ENCODE results near the gene CENPO.
A peak's percentile ranks its signal among the peaks of the same experiment; 100 is the strongest.
"Not testable (repeated sequence)": the region's sequence is repeated elsewhere in the genome, so short reads cannot be mapped to it uniquely, and the experiment has no call there.

The CENPO gene

DNA sequence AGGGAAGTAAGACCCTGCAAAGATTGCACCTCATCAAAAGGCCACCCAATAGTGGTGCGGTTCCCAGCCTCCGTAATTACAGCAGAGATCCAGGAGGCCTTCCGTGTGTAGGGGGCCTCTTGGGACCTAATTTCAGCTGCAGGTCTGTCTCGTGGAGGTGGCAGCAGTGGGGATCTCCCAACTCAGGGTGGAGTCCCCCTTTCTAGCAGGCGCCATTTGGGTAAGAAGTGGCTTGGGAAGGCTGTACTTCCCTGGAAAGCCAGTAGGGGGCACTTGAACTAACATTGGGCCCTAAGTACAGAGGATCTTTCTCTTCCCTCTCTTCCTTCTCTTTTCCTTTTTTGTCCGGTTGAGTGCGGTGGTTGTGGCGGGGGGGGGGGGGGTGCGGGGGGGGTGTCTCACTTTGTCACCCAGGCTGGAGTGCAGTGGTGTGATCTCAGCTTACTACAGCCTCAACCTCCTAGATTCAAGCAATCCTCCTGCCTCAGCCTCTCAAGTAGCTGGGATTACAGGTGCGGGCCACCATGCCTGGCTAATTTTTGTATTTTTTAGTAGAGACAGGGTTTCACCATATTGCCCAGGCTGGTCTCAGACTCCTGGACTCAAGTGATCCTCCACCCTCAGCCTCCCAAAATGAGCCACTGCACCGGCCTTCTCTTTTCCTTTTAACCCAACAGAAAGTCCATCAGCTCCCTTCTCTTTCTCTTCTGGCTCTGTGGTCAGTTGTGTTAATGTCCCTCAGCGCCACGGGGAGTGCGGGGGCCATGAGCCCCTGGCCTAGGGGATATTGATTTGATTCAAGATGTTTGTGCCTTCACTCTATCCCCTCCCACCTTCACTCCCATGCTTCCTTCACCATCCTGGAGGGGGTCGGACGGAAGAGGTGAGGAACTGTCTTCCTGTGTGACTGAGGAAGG lies 32.0 kb downstream of the CENPO start:
- peak; percentile 43 for DNase-seq

DNA sequence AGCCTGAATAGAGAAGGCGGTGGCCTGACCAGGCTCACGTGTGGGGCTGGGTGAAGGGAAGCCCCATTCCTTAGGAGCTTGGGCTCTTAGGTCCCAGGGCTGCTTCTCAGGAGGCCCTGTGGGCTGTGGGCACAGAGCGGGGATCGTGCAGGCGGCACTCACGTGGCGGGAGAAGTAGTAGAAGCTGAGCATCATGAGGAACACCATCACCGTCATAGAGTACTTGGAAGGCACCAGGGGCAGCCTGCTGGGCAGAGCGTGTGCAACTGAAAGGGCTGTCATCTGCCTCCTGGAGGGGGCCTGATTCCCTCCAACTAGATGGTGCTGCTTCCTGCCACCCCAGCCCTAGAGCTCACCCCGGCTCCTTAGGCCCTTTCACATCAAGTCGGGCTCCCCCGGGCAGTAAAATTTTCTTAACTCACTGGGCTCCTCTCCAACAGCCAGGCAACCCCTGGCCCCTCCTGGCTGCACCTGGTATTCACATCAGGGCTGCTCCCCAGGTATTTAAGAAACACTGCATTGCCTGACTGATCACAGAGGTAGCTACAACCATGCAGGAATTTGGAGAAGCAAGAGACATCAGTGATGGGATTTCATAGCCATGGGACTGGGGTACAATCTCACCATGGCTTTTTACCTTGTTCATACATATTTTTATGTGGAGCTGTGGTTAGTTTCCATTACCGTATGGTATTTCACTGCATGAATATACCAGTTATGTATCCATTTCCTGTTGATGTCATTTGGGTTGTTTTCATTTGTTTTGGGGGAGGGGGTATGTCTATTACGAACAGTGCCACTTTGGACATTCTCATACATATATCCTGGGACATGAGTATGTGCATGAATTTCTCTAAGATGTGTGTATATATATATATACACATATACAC lies 32.9 kb downstream of the CENPO start:
- DNase-seq, result no peak

DNA sequence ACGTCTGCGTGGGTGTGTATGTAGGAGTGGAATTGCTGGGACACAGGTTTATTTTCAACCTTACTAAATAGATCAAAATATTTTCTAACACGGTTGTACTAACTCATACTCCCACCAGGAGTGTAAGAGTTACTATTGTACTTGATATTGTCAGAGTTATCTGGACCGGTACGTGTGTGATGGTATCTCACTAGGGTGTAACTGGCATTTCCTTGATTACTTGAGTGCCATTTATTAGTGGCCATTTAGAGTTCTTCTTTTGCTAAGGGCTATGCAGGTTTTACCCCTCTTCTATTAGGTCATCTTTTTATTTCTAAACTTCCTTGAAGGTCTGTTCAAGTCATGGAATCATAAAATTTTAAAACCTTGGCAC lies 33.5 kb downstream of the CENPO start:
- no peak for DNase-seq

DNA sequence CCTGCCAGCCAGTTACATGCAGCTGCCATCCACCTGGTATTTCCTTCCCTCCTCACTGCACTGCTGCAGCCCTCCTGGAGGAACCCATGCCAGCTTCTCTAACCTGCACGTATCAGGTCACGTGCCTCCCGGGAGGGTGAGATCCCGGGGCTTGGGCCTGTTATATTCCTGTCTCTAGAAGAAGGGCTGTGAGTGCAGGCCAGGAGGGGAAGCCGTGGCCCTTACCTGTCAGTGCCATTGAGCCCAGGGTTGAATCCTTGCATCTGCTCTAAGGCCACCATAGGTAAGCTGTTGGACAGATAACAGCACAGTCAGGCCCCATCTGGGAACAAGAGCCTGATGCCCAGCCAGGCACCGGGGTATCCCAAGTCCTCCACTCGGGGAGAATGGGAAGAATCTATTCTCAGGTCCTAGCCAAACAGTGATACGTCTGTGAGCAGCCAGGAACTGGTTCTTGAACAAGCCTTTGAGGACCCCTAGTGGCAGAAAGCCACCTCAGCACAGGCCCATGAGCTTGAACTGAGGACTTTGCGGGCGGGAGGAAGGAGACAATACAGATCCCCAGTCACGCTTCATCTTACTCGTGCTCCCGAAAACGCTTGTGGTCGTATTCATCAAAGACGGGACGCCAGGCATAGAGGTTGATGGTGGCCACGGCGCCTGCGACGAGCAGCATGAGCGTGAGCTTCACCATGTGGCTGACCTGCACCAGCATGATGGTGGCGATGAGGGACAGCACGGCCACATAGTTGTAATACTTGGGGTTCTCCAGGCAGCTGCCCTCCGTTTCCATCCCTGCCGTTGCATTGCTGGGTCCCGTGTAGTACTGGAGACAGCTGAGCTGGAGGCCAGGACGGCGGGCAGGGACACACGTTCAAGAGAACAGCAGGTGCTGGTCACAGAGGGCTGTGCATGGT lies 34.4 kb downstream of the CENPO start:
- DNase-seq, result peak; percentile 76

DNA sequence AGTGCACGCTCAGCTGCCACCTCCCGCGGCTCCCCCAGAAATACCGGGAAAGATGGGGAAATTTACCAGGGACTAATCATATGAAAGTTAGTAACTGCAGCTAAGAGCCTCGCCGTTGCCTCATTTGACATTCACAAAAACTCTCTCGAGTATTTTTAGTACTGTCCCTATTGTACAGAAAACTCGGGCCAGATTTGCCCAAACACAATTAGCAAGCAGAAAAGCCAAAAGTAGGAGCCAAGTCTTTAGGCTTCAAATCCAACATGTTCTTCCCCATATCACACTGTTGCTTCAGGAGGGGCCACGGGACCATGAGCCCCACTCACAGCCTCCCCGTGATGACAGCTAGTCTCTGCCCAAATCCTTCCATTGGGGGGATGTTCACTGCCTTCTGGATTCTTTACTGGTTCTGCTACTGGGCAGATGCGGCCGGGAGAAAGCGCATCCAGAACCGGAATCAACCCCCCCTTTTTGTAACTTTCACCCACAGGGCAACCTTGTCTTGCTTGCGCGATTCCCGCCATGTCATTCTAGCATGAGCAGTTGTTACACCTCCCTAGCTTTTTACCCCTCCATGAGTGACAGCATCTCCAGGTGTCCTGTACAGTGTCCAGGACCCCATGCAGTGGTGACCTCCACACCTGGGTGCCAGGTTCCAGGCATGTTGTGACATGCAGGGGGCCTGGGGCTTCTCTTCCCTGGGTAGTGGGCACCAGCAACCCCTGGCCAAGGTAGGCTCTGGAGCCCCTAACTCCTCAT lies 35.2 kb downstream of the CENPO start:
- DNase-seq, result no peak

DNA sequence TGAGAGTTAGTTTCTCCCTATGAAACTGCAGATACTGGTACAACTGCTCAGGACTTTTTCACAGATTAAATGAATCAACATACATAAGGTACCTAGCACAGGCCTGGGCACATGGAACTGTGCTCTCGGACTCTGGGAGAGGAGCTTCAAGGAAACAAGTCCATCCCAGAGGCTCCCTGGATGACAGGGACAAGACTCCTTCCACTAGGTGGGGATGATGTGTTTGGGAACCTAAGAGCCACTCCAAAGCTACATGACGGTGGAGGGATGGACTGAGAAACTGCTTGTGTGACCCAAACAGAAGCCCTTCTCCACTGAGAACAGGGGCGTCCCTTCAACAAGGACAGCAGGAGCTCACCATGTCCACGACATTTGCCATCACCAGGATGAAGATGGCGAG lies 37.1 kb downstream of the CENPO start:
- no peak for DNase-seq

DNA sequence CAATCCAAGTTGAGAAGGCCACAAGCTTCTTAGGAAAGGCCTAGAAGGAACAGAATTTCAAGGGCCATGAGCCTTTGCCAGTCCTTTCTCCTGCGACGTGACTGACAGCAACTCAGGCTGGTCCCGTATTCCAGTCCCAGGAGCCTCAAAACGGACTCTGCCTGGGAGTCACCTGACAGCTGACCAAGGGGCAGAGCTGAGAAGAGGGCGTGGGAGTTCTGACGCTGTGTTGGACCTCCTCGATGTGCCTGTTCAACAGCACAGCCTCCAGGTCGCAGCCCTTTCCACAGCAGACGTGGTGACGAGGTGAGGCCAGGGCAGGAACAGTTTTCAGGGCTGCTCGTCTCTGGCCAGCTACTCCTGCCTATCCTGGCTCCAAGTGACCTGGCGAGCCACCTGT lies 37.6 kb downstream of the CENPO start:
- no peak for DNase-seq

DNA sequence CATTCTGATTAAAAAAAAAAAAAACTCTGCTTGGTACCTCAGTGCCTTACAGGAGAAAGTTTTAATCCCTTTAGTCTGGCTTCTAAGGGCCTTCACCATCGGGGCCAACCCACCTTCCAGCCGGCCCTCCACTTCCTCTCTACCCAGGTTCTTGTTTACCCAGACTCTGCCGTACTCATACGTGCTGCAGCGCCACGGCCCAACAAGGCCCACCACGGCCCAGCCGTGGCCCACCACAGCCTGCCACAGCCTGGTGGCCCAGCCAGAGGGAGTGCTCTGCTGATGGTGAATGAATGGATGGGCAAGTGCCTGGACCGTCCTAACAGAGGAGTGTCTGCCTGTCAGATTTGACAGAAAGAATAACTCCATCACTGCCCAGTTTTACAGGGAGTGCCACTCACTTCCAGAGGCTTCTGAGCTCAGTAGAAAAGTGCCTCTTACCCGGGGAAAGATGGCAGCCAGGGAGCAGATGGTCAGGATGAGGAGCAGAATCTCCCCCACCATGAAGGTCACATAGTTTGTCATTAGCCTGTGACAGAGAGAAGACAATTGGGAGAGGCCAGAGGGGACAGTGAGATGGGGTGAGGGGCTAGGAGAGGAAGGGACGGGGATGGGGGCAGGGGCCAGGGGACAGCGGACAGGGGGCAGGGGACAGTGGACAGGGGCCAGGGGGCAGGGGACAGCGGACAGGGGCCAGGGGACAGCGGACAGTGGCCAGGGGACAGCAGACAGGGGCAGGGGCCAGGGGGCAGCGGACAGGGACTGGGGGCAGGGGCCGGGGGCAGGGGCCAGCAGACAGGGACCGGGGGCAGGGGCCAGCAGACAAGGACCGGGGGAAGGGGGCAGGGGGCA lies 38.2 kb downstream of the CENPO start:
- no peak for DNase-seq

DNA sequence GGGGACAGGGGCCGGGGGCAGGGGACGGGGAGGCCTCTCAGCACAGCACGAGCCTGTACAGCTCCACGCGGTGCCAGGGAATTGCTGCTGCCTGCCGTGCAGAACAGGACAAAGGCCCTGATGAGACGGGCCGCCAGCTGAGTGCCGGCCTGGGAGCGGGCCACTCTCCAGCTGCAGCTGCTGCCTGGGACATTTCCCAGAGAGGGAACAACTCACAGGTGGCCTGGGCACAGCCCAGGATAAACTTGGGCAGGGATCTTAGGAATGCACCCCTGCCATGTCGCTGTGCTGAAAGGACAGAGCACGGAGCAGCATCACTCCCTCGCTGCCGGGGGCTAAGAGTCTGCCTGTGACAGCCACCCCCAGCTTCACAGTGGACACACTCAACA lies 38.8 kb downstream of the CENPO start:
- DNase-seq, result no peak

DNA sequence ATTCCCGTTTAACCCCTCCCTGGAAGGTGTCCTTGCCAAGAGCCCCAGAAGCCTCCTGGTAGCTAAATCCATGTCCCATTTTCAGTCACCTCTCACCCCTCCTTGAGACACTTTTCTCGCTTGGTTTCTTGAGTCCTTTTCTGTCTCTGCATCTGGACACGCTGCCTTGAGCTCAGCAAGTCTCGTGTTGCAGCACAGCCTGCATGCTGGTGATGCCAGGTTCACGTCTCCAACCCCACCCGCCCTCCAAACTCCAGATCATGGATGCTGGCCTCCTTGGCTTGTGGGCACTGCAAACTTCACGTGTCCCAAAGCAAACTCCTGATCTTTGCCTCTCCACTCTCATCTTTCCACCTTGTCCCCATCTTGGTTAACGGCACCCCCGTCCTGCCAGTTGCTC lies 39.3 kb downstream of the CENPO start:
- no peak for DNase-seq

DNA sequence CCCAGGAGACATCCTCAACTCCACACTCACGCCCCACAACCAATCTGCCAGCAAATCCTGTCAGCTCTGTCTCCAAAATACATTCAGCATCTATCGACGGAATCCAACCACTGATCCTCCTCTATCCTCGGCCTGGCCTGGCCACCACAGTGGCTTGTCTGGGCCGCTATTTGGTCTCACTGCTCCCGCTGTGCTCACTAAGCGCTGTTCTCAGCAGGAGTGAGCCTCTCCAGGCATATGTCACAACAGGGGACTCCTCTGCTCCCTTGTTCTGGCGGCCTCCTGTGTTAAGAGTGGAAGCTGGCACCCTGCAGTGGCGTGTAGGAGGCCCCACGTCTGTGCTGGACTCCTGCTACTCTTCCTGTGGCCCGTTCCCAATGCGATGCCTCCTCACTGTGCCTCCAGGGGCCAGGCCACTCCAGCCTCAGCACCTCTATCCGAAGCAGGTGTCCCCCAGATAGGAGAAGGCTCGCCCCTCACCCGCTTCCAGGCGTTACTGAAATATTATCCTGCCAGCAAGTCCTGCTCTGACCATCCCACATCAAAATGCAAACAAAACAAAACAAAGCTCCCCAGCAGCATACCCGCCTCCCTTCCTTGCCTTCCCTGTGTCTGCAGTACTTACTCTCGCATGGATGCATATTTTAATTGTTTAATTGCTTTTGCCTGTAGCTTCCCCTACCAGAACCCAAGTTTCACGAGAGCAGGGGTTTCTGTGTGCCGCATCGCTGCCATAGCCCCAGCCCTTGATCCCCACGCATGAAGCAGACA lies 39.9 kb downstream of the CENPO start:
- DNase-seq, result no peak

DNA sequence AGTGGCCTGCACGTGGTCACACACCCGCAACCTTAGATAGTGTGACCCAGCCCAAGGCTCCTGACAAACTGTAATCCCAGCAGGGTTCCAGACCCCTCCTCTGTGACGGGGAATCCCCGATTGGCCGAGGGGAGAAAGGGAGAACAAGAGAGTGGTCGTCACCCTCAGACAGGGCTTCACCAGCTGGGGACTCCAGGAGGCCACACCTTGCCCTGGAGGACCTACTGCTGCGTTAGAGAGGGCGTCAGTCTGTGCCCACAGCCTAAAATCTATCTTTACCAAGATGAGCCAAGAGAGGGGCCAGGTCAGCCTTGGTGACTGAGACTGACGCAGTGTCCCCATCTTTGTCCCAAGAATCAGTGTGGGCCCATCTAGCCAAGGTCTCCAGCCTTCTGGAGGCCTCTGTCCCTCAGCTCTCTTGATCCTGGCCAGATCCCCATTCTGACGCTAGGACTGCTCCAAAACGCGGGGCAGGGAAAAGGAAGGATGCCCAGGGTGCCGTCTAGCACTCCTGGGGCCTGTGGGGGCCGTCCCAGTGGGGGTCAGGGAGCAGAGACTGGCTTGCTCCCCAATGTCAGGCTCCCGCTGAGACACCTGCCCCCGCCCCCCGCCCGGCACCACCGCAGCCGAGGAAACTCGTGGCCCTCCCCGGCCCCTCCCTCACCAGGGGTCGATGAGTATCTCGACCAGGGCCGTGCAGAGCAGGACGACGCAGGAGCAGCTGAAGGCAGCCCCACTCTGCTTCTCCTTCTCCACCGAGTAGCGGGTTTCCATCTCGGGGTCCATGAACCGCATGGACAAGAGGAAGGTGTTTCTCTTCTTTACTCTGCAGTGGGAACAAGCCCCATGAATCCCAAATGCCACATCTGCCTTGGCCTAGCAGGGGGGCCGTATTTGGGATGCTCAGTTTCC lies 40.9 kb downstream of the CENPO start:
- no peak for DNase-seq

DNA sequence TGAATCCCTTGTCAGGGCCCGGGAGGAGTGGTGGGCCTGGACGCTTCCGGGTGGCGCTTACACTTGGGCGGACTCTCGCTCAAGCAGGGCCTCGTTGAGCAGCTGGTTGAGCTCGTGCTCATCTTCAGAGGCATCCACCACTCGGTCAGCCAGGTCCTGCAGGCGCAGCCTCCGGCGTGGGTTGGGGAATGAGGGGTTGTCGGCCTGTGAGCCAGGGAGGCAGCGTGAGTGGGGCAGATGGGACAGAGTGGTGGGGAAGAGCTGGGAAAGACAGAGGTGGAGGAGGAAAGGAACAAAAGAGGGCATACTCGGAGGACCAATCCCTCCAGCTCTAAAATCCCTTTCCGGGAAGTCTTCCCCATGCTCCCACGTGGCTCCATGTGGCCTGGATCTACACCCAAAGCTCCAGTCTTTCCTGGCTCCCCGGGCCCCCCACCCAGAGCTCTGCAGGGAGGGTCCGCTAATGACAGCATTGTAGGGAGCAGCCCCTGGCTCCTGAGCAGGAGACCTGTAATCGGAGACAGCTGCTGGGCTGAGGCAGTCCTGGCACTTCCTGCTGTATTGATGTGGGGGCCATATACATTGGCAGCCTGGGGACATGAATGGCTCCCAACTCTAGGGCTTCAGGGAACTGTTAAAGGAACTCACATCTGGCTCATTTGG lies 41.6 kb downstream of the CENPO start:
- no peak for DNase-seq

DNA sequence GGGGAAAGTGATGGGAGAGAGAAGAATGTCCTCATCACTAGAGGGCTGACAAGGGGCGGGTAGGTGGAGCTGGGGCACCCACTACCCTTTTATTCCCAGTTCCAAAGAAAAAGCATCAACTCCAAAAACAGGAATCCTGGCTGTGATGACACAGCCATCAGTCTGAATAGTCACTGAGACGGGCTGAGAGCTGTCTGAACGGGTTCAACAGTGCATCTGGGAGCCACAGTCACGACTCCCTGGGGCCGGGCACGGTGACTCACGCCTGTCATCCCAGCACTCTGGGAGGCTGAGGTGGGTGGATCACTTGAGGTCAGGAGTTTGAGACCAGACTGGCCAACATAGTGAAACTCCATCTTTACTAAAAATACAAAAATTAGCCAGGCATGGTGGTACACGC lies 42.2 kb downstream of the CENPO start:
- not testable (repeated sequence) for DNase-seq

DNA sequence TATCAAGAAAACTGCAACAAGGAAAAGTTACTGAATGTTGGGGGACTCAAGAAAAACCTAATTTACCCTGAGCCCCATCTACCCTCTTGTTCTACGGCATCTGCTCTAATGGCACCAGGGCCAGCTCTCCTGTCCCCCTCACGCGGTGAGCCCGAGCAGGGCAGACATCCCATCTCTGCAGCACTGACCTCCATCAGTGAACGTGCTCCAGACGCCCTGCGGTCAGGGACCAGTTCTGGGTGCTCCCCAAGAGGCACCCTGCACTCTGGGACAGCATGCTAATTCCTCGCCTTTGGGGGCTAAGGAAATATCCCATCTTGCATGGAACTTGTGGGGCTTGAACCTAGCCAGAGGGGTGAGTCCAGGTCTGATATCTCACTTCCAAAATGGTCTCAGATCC lies 43.0 kb downstream of the CENPO start:
- no peak for DNase-seq

DNA sequence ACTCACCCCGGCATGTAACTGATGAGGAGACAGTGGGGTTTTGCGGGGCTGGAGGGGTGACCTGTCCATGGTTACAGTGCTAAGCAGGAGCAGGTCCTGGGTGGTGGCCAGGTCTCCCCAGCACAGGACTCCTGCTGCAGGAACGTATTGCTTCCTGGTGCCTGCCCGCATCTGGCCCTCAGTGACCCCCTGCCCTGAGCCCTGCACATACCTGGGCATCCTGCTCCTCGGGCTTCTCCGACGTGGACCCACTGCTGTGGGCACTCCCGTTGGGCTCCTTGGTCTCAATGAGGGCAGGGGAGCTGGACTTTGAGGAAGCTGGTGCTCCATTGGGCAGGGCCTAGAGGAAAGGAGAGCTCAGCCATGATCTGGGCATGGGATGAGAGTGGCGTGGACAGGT lies 43.5 kb downstream of the CENPO start:
- no peak for DNase-seq

DNA sequence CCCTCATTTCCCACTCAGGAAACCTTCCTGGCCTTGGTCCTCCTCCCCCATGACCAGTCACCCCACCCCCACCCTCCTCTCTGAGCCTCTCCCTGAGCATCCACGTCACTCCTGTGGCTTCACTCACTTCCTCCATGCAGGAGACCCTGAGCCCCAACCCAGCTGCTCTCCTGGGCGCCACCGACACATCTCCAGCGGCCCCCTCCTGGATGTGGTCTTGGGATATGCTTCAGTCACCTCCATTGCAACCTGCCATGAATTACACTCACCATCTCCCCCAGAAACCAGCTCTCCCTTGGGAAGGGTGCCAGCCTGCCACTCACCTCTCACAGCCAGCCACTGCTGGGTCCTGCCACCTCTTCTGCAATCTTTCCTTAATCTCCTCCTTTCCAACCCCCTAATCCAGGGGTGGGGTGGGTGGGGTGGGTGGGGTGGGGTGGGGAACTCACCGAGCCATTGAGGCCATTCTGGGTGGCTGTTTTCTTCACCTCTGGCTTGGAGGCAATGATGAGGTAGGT lies 44.8 kb downstream of the CENPO start:
- no peak for DNase-seq

DNA sequence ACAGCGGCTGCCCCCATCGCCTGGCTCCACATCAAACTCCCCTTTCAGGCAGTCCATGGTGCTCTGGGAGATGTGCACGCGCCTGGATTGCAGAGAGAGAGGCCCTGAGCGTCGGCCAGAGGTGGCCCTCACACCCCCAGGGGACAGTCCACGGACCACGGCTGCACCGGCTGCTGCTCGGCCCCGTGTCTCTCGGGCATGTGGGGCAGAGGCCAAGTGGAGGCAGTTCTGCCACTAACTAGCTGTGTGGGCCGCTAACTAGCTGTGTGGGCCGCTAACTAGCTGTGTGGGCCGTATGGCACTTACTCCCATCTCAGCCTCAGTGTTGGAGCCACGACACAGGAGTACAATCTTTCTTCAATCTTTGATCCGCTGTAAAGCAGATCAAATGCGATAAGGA lies 45.3 kb downstream of the CENPO start:
- no peak for DNase-seq
